ENCODE measurements around the gene HOXD3.

HOXD3 gene

DNA sequence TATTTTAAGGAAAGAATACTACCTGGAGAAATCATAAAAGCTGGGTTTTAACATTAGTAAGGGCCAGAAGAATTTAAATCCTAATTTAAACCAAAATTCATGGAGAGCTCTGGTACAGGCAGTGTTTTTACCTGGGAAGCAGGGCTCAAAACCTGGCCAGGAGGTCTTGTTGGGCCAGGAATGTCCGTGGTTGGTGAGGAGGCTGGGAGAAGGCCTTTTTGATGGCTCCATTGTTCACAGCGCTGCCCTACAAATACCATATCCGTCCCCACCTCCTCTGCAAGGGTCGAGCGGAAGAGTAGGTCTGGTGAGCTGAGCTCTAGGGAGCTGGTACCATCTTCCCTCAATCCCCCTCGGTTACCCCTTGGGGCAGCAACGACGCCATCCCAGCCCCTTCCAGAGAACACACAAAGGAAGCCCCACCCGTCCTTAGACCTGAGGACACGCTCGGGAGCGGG, 20.5 kb downstream of the HOXD3 start:
- no peak for DNase-seq (ENCODE audit: low read depth in 2 of 2)

DNA sequence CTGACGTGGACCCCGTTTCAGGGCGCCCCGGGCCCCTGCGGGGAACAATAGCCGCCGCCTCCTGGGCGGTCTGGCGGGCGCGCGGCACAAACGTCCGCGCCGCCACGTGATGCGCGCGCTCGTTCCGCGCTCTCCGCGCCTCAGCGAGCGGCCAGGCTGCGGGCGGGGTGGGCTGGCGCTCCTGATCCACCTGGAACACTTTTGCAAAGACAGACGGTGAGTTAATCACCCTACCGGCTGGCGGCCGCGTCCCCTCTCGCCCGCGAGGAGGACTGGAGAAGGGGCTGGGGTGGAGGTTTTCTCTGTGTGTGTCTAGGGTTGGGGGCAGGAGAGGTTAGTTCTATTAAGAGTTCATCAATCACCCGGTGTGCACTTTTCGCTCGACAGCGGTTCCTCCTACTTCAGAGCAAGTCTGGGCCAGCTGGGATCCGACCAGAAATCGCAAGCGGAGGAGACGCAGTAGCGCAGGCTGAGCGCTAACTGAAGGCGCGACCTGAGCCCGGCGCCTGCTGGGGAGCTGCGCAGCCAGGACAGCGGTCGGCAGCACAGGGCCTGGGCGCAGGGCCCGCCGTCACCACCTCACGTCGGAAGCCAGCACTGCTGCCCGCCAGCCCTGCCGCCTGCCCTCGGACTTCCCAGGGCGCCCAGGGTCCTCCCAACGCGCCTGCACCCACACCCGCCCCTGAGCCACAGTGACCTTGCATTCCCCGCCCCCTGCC, 21.1 kb downstream of the HOXD3 start:
- no peak for DNase-seq (ENCODE audit: low read depth in 2 of 2)

DNA sequence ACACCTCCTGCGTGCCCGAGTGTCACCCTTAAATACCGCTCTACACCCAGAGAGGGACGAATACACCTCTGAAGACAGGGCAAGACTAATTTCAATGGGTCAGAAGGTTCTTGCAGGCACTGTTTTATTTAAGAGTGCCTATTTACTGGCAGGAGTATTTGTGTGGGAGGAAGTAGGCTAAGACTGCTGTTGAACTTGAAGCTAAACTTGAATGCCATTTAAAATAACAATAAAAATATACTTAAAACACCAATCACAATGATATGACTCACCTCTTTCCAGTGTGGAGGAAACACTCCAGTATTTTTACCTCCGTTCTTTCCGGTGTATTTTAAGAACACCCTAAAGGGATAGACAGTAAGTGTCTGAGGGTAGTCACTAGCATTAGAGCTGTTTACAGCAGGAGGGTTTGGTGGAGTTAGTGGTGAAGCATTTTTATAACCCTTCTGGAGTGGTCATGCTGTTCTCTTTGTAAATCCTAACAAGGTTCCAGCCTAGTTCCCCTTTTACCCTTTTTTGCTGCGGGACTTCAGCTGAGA, 21.7 kb downstream of the HOXD3 start:
- DNase-seq (ENCODE audit: low read depth in 2 of 2), result no peak

DNA sequence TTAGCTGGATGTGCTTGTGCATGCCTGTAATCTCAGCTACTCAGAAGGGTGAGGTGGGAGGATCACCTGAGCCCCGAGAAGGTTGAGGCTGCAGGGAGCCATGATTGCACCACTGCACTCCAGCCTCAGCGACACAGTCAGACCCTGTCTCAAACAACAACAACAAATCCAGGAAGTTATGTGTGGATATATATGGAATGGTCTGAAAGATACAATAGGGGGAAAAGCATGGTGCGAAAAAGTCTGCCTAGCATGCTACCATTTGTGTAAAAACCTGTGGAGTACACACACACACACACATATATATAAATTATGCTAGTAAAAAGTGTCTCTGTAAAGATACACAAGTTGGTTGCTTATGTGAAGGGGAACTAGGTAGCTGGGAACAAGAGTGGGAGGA, 24.4 kb downstream of the HOXD3 start:
- DNase-seq (ENCODE audit: low read depth in 2 of 2), result no peak

DNA sequence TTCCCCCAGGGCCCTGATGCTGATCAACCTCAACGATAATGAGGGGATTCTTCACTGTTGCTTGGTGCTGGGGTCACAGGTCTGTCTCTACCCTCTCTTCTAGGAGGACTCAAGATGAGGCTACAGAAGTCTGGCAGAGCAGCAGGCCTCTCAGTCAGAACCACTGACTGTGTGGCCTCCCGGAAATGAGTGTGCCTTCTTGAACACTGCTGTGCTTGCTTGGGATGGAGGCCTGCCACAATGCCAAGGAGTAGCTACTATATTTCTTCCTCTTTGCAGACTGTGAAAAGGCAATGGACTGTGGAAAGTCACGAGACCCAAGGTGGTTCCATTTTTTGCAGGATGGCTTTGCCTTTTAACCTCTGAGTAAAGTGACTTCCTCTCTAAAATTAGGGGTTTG, 25.6 kb downstream of the HOXD3 start:
- DNase-seq (ENCODE audit: low read depth in 2 of 2), result no peak

DNA sequence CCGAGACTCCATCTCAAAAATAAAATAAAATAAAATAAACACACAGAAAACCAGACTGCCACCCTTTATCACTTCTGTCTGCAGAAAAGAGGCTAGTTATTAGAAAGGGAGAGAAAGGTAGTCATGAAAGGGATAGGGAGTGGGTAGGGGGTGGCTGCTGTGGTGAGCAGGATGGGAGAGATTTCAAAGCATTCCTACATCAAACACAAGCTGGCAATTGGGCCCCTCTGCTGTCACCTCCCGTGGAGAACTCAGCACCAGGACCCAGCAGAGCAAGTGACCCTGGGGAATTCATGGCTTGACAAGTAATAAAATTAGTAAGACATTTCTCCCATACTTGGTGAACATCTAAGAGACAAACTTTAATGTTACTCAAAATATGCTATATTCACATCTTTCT, 27.6 kb downstream of the HOXD3 start:
- DNase-seq (ENCODE audit: low read depth in 2 of 2), result no peak

DNA sequence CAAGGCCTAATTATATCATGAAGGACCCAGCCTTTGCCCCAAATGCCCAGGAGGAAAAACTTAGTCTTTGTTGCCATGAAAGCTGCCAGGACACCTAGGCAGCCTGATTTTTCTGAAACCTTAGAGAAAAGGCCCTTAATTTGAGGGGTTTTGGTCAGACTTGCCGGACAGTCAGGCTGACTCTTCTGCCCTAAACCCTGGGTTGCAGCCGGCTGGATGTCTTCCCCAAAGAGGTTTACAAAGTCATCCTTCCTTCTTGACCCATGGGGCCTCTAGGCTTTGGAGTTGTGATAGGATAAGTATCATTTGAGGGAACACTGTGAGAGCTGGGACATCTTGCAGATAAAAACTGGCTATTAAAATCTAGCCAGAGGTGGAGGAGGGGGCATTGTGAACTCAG, 28.9 kb downstream of the HOXD3 start:
- DNase-seq (ENCODE audit: low read depth in 2 of 2), result no peak

DNA sequence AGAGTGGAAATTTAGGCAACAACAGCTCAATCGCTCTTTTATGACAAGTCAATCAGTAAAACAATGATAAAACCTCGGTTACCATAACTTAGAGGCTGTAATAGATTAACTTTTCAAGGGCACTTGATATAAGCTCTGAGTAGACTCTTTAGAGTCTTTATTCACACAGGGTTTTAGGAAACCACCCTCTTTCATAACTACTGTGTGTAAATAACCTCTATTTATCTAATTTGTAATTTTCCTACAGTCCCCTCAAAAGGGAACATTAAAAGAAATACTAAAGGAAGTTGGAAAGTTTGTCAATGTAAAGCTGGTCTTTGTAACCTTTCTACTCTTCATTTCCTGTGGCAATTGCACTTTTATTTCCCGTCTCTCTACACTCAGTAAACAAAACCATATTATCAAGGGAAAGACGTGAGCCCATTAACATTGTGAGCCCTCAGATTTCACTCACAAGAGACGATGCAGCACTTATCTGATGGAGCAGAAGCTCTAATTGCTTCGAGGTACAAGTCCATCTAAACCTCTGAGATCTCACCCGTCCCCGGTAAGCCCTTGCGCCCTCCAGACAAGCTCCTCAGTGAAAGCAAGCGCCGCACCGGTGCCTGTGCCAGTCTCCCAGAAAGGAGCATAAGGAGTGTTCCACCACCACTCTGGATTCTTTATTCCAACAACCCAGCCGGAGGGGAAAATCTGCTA, 30.2 kb downstream of the HOXD3 start:
- DNase-seq (ENCODE audit: low read depth in 2 of 2), result no peak

DNA sequence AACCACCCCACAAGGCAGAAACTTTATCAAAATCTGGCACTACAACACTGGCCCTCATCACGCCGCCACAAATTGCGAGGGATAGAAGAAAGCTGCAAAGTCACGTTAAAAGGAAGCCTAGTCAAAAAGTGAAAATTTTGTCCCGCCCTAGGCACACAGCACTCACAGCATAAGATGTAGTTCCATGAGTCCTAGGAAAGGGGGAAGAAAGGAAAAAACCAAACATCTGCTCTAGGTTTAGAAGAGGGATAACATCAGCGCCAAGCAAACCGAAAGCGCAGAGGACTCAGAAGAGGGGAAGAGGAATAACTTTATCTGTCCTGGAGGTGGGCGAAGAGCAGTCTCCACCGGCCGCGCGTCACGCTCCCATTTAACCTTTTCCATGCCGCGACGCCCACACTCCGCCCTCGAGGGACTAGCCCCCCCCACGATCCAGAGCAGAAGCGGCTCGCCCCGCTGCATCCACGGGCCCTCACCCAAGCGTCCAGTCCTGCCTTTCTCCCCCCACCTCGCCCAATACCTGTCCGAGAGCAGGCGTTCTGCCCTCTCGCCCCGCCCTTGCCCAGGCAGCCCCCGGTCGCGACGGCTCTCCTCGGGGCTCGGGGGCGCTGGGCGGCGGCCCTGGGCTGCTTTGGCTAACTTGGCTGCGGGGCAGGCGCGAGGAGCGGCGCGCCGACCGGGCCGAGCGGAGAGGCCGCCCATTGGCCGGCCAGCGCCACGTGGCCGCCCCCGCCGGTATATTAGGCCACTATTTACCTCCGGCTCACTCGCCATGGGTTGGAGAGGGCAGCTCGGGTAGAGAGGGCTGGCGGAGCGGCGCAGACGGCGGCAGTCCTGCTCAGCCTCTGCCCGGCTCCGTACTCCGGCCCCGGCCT, 31.0 kb downstream of the HOXD3 start, which contains the start of gene HOXD1:
Gene HOXD1, plus strand, starts transcription at position 770 of the 875 bp plus-strand sequence. CDS start 134 bp downstream, outside the sequence.
- no peak for DNase-seq (ENCODE audit: low read depth in 2 of 2)

DNA sequence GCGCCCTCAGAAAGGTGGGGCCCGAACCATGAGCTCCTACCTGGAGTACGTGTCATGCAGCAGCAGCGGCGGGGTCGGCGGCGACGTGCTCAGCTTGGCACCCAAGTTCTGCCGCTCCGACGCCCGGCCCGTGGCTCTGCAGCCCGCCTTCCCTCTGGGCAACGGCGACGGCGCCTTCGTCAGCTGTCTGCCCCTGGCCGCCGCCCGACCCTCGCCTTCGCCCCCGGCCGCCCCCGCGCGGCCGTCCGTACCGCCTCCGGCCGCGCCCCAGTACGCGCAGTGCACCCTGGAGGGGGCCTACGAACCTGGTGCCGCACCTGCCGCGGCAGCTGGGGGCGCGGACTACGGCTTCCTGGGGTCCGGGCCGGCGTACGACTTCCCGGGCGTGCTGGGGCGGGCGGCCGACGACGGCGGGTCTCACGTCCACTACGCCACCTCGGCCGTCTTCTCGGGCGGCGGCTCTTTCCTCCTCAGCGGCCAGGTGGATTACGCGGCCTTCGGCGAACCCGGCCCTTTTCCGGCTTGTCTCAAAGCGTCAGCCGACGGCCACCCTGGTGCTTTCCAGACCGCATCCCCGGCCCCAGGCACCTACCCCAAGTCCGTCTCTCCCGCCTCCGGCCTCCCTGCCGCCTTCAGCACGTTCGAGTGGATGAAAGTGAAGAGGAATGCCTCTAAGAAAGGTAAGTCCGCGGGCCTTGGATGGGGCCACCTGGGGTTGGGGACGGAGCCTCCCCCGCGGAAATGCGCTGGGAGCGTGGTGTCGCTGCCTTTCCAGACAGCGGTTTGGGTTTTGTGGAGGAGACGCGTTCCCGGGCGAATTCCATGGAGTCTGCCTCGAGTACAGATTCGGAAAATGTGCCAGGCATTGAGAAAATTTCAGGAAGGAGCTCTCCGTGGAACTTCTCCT, 31.9 kb downstream of the HOXD3 start:
- DNase-seq (ENCODE audit: low read depth in 2 of 2), result no peak

DNA sequence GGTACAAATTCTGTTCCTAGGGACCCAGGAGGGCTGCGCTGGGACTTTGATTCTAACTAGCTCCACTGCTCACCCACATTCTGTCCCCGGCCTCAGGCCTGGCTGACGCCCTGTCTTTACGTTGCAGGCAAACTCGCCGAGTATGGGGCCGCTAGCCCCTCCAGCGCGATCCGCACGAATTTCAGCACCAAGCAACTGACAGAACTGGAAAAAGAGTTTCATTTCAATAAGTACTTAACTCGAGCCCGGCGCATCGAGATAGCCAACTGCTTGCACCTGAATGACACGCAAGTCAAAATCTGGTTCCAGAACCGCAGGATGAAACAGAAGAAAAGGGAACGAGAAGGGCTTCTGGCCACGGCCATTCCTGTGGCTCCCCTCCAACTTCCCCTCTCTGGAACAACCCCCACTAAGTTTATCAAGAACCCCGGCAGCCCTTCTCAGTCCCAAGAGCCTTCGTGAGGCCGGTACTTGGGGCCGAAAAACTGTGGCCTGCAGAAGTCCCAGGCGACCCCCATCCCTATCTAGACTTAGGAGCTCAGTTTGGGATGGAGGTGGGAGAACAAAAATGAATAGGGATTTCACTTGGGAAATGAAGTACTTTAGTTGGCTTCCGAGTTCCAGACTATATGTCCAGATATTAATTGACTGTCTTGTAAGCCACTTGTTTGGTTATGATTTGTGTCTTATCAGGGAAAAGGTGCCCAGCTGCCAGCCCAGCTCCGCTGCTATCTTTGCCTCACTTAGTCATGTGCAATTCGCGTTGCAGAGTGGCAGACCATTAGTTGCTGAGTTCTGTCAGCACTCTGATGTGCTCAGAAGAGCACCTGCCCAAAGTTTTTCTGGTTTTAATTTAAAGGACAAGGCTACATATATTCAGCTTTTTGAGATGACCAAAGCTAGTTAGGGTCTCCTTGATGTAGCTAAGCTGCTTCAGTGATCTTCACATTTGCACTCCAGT, 32.9 kb downstream of the HOXD3 start:
- DNase-seq (ENCODE audit: low read depth in 2 of 2), result no peak

DNA sequence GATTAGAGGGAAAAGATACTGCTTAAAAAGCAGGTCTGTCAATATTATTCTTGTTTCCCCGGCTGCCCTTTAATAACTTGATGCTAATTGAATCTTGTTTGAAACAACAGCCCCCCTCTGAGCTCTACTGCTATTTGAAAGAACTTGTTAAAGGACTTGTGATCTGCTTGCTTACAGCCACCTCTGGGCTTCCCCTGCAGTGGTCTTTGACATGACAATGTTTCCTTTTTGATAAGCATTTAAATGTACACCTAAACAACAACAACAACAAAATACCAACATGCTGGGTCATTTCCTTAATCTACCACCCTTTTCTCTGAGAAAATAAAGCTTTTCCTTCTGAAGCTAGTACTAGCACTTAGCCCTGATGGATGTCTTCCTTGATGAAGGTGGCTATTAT, 35.2 kb downstream of the HOXD3 start:
- no peak for DNase-seq (ENCODE audit: low read depth in 2 of 2)

DNA sequence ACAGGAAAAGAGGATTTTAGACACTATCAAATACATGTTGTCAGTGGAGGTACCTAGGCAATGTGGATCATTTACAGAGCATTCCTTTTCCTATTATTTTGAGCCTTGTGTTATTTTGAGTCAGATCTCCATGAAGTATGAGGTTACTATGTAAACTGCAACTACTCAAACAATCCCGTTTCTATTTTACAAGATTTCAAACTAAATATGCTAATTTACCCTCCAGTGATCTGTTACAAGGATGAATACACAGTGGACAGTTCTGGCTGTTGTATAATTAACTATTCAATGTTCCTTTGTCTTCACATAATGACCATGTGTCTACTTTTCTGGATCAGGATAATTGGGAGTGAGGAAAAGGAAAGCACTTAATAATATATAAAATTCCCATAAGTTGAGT, 35.9 kb downstream of the HOXD3 start:
- no peak for DNase-seq (ENCODE audit: low read depth in 2 of 2)

DNA sequence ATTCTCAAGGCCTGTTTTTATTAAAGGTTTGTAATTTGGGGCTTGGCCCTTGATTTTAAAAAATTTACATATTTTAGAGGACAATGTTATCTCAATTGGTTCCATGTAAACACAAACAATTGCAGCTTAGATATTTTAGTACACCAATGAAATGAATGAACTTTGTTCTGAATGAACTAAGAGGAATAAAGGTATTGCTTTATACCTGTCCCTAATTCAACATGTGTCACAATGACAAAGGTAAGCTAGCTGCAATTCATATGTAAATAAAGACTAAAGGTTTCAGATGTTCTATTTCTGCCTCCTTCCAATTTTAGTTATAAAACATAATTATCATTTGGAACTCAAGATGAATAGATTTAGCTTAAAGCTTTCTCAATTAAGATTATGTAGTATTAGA, 42.8 kb downstream of the HOXD3 start:
- DNase-seq (ENCODE audit: low read depth in 2 of 2), result no peak

DNA sequence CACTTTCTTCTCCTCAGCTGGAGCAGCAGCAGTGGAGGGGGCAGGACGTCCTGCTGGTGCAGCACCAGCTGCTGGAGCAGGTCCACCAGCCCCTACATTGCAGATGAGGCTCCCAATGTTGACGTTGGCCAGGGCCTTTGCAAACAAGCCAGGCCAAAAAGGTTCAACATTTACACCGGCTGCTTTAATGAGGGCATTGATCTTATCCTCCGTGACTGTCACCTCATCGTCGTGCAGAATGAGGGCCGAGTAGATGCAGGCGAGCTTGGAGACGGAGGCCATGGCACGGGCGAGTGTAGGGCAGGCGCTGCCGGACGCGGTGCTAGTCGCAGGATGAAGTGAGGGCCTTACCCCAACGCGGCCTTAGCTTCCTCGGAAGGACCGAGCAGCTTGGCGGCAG, 43.9 kb downstream of the HOXD3 start:
- no peak for DNase-seq (ENCODE audit: low read depth in 2 of 2)

DNA sequence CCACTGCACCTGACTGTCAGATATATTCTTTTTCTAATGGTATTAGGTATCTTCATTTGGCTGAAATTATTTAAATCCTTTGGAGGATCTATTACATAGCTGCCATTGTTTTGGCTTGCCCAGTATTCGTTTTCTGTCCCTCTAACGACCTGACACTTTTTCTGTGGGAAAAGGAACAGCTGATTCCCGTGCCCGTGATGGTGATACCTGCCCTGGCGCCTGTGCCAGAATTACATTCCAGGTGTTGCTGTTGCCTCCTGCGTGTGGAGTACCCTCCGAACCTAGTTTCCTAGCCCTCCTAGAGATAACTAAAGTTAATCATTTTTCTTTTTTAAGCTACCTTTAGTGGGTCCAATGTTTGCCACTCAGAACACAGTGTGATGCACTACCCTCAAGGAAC, 45.4 kb downstream of the HOXD3 start:
- no peak for DNase-seq (ENCODE audit: low read depth in 2 of 2)

DNA sequence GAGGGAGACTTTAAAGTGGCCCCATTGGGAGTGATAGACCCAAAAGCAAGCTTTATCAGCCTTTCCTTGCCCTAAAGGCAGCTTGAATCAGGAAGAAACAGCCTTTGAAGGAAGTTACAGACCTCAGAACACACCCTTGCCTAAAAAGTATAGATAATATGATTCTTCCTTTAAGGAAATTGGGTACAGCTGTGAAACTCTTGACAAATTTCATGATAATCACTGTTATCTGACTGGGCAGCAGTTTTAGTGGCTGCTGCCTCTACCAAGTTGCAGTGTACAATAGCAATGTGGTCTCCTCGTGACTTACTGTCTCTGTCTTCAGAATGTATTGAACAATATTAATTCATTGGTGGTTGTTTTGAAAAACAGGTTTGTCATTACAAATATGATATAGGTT, 48.0 kb downstream of the HOXD3 start:
- no peak for DNase-seq (ENCODE audit: low read depth in 2 of 2)

DNA sequence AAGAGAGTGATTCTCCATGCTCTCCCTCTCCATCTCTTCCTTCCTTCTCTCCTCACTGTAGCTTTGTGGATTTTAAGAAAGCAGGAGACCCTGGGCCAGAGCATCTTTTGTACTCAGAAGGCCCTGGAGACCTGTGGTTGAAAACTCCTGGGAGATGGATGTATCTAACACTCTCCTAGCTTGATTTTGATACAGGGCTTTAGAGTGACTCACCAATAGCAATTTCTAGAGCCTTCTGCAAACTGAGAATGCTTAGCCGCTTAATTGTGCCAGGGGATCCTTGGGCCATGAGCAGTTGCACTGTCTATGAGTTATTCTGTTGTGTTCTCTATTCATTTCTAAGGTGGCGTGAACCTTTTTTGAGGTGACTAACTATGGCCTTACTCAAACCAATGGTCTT, 49.0 kb downstream of the HOXD3 start:
- DNase-seq (ENCODE audit: low read depth in 2 of 2), result no peak

DNA sequence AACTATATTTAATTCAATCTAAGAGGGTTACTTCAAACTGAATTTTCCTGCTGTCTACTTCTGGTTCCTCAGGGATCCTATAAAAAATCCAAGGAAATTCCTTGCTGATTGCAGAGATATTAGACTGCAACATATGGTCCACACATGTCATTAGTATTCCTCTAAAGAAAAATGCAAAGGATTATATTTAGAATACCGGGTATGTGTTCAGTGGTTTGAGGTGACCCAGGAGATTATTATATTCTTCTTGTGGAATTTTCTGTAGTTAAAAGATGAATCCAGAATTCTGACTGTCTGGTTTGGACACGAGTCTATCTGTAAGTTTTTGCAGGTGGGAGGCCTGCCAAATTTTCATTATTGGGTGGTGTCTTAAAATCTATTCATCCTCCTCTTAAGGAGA, 49.6 kb downstream of the HOXD3 start:
- DNase-seq (ENCODE audit: low read depth in 2 of 2), result no peak

DNA sequence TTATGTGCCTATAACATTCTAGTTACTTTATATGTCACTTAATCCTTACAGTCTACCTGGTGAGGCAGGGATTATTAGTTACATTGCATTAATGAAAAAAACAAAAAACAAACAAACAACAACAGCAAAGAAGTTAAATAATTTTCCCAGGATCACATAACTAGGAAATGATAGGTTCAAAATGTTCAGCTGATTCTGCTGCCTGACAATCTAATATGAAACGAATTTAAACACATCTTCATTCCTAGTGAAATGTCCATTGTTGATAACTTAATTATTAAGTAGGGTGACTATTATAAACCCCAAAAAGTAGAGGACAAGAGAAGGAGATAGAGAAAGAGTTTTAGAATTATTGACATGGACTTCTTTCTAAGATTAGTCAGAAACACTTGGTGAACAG, 54.0 kb downstream of the HOXD3 start:
- no peak for DNase-seq (ENCODE audit: low read depth in 2 of 2)
